GM19043 (cell line): ENCODE results near the gene CDX2.
"Not testable (repeated sequence)": the region's sequence is repeated elsewhere in the genome, so short reads cannot be mapped to it uniquely, and the experiment has no call there.

ENCODE experiments used
- ATAC-seq: cut with Tn5 transposase; IDR thresholded peaks from one replicate; pipeline ENCODE4 v1.9.1; 2021; ENCODE audit warnings: low read depth; ENCODE audit not compliant: unreplicated experiment

The CDX2 gene

GRCh38 chr13:27965740-27966640 is 3.1 kb downstream of the CDX2 start:
- no peak for ATAC-seq

- no peak for ATAC-seq
Observed at GRCh38 chr13:27965343-27965739, 3.8 kb downstream of the CDX2 start.

GRCh38 chr13:27964741-27965323 is 4.3 kb downstream of the CDX2 start:
- no peak for ATAC-seq

- ATAC-seq = not testable (repeated sequence)
Observed at GRCh38 chr13:27964206-27964605, 4.9 kb downstream of the CDX2 start.

GRCh38 chr13:27963491-27963890 is 5.6 kb downstream of the CDX2 start:
- ATAC-seq = no peak

- no peak for ATAC-seq
Observed at GRCh38 chr13:27962982-27963381, 6.1 kb downstream of the CDX2 start.

- ATAC-seq = no peak
Observed at GRCh38 chr13:27962128-27962841, 6.8 kb downstream of the CDX2 start.

- no peak for ATAC-seq
Observed at GRCh38 chr13:27961227-27962085, 7.7 kb downstream of the CDX2 start.

- no peak for ATAC-seq
Observed at GRCh38 chr13:27960362-27961226, 8.5 kb downstream of the CDX2 start.

- ATAC-seq = no peak
Observed at GRCh38 chr13:27959976-27960361, 9.1 kb downstream of the CDX2 start.

GRCh38 chr13:27956576-27957300 is 12.4 kb downstream of the CDX2 start:
- no peak for ATAC-seq

- ATAC-seq = no peak
Observed at GRCh38 chr13:27955014-27955591, 14.0 kb downstream of the CDX2 start.

GRCh38 chr13:27954406-27954851 is 14.7 kb downstream of the CDX2 start:
- ATAC-seq = no peak

GRCh38 chr13:27953676-27954405 is 15.3 kb downstream of the CDX2 start:
- peak; percentile 77 for ATAC-seq

GRCh38 chr13:27952876-27953675 is 16.0 kb downstream of the CDX2 start:
- no peak for ATAC-seq

- ATAC-seq = no peak
Observed at GRCh38 chr13:27942972-27943371, 26.1 kb downstream of the CDX2 start.
